Astrocyte of the spinal cord (primary cell): ENCODE measurements around the gene PAK1.

ENCODE experiments used
- DNase-seq: peaks from one replicate; pipeline ENCODE4 v3.0.0; 2011; ENCODE audit warnings: low read depth, low spot score
- H3K4me3 ChIP-seq: 2 replicates; pipeline ENCODE4 v1.5.1; 2011; ENCODE audit warnings: low read depth, mild to moderate bottlenecking, low read length, moderate library complexity
- CTCF ChIP-seq: IDR thresholded peaks from 2 replicates; pipeline ENCODE4 v1.5.1; 2012; ENCODE audit warnings: low read depth, mild to moderate bottlenecking, low read length, inconsistent platforms
- in situ Hi-C: cut with HindIII; loops from 2 replicates; pipeline ENCODE4 v1.10.0; 2017; ENCODE audit warnings: low sequenced_read_pairs

PAK1 gene

GRCh38 chr11:77406396-77406795, 67.5 kb downstream of the PAK1 start:
- in situ Hi-C loops = no loop called here
- TF ChIP-seq CTCF = no peak
- no peak overlapping the region for H3K4me3 ChIP-seq
- no peak for DNase-seq

GRCh38 chr11:77403211-77403610, 70.7 kb downstream of the PAK1 start:
- H3K4me3 ChIP-seq = no peak overlapping the region
- DNase-seq = no peak
- TF ChIP-seq CTCF = no peak
- in situ Hi-C loops = no loop called here

- no peak overlapping the region for H3K4me3 ChIP-seq
- no peak for TF ChIP-seq CTCF
- in situ Hi-C loops = no loop called here
- DNase-seq = no peak
Observed at GRCh38 chr11:77402218-77402556, 71.7 kb downstream of the PAK1 start.

GRCh38 chr11:77401486-77402217, 72.2 kb downstream of the PAK1 start:
- in situ Hi-C loops = no loop called here
- DNase-seq = no peak
- H3K4me3 ChIP-seq = no peak overlapping the region
- no peak for TF ChIP-seq CTCF

GRCh38 chr11:77400775-77401449, 73.0 kb downstream of the PAK1 start:
- no peak for DNase-seq
- no peak overlapping the region for H3K4me3 ChIP-seq
- in situ Hi-C loops = no loop called here
- no peak for TF ChIP-seq CTCF

- no peak overlapping the region for H3K4me3 ChIP-seq
- no peak for DNase-seq
- in situ Hi-C loops = no loop called here
- no peak for TF ChIP-seq CTCF
Observed at GRCh38 chr11:77400271-77400670, 73.6 kb downstream of the PAK1 start.
